Adipose tissue (tissue), 3 donors: ENCODE measurements around the gene OPTC. TPM values are rescaled to one million over a fixed set of nuclear protein-coding genes. Genes with fewer than 3 reads are reported as not detected.
"Not testable (repeated sequence)": the region's sequence is repeated elsewhere in the genome, so short reads cannot be mapped to it uniquely, and the experiment has no call there.

Experiments used
- H3K27ac ChIP-seq: one replicate; pipeline ENCODE4 v1.5.1; 2013; ENCODE audit warnings: low read depth, low read length
- WGBS, 3 donors: extraction: QIAGEN DNeasy Blood & Tissue Kit; methylation state at CpG; one replicate each; pipeline ENCODE4 v1.1.7; 2013; 5-methylcytosine and 5-hydroxymethylcytosine counted together
- polyA plus RNA-seq, 3 donors: library from polyadenylated mRNA; stranded (reverse); fragments of 200-250 nt; gene quantifications; one replicate each; pipeline ENCODE4 v1.2.3, GENCODE V29; 2013
- donor health status: healthy with polysubstance abuse.
- donor health status: Bipolar disorder and iron deficiency.
- donor health status: healthy.

OPTC gene
- polyA plus RNA-seq, 3 donors: not detected

- 58 to 66% (median 61%) methylated on average over 7 of the region's 7 CpGs for WGBS, 3 donors
- peak overlapping the region; percentile 17 for H3K27ac ChIP-seq
These were observed 30.4 kb upstream of the OPTC start for GRCh38 chr1:203463469-203464062.

- H3K27ac ChIP-seq: peak overlapping the region; percentile 17
- WGBS, 3 donors: 52 to 64% (median 58%) methylated on average over 5 of the region's 5 CpGs
These were observed 29.7 kb upstream of the OPTC start for GRCh38 chr1:203464226-203464625.

DNA sequence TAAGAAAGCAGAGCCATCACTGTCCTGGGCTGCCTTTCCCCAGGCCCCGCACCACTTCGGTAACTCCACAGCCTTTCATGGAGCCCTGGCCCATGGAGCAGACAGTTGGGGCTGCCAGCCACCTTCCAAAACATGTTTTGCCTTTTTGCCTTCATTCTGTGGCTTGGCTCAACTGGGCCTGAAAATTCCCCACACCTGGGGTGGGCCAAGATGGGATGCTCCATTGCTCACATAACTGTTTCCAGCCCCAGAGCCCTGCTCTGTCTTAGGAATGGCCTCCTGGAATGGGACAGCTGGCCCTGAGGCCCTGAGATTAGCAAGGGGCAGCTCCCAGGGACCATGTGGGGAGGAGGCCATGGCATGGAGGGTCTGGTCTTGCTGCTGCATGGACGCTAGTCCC lies 29.2 kb upstream of the OPTC start:
- WGBS, 3 donors: 92 to 98% (median 97%) methylated on average over 3 of the region's 3 CpGs
- H3K27ac ChIP-seq: no peak overlapping the region

DNA sequence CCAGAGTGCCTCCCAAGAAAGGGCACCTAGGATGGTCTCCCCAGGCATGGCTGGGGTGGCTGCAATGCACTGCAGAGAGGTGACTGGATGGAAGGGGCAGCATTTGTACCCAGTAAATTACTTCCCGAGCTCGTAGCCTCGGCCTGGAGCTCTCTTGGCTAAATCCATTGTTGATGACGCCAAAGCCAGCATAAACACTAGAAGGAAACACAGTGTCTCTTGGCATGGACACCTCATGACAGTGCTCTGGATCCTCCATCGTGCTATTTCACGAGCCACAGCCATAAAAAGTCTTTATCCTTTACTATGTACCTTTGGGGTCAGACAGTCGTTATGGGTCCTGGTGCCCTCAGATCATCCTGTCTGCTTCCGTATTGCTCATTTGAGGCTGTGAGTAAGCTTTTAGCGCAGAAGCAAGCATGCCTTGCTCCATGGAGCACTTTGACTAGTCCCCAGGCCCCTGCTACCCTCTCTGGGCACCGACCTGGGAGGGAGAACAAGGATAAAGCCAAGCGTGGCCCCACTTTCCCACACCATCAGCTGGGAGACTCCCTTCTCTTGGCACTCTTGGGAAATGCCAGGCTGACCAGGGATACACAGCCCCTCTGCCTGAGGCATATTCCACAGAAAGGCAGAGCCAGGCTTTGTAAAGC lies 28.7 kb upstream of the OPTC start:
- no peak overlapping the region for H3K27ac ChIP-seq
- 82 to 93% (median 88%) methylated on average over 11 of the region's 11 CpGs for WGBS, 3 donors

- WGBS, 3 donors: 25 to 30% (median 30%) methylated on average over 7 of the region's 7 CpGs
- no peak overlapping the region for H3K27ac ChIP-seq
These were observed 28.0 kb upstream of the OPTC start for GRCh38 chr1:203465948-203466347.

DNA sequence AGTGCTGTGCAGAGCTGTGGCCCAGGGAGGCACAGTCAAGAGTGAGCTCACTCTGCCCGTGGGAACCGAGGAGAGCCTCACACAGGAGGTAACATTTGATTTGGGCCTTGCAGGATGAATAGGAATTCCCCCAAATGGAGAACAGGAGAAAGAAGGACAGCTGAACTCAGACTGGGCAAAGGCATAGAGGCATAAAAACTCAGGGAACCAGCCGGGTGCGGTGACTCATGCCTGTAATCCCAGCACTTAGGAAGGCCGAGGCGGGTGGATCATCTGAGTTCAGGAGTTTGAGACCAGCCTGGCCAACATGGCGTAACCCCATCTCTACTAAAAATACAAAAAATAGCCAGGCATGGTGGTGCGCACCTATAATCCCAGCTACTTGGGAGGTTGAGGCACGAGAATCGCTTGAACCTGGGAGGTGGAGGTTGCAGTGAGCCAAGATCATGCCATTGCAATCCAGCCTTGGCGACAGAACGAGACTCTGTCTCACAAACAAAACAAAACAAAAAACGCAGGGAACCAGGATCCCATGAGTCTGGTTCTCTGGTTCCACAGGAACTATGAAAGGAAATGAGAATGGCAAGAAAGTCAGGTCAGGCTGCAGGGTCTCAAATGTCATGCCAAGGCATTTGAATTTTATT lies 26.9 kb upstream of the OPTC start:
- H3K27ac ChIP-seq: not testable (repeated sequence)
- WGBS, 3 donors: 76 to 92% (median 81%) methylated on average over 13 of the region's 13 CpGs

- no peak overlapping the region for H3K27ac ChIP-seq
- WGBS, 3 donors: 42 to 78% (median 48%) methylated on average over 9 of the region's 9 CpGs
These were observed 26.4 kb upstream of the OPTC start for GRCh38 chr1:203467550-203467921.

- WGBS, 3 donors: 93 to 100% (median 95%) methylated on average over 2 of the region's 2 CpGs
- H3K27ac ChIP-seq: no peak overlapping the region
These were observed 25.6 kb upstream of the OPTC start for GRCh38 chr1:203468326-203468725.

GRCh38 chr1:203470240-203470639 lies 23.7 kb upstream of the OPTC start:
- WGBS, 3 donors: 68 to 73% (median 71%) methylated on average over 5 of the region's 5 CpGs
- H3K27ac ChIP-seq: no peak overlapping the region

DNA sequence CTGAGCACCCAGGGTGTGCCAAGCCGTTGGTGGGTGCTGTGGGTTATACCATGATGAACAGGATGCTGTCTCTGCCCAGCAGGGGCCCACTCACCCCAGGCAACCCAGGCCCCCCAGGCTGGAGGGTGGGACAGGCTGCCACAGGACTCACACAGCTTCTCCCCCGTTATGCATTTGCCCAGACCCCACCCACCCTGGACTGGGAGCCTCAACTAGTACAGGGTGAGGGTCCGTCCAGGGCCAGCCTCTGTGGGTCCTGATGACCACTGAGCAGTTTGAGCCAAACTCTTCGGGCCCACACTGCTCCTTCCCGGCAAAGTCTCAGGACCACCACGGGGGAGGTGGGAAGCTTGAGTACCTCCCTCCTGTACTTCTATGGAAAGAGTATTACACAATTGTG lies 22.1 kb upstream of the OPTC start:
- 76 to 83% (median 78%) methylated on average over 6 of the region's 6 CpGs for WGBS, 3 donors
- no peak overlapping the region for H3K27ac ChIP-seq

- H3K27ac ChIP-seq: no peak overlapping the region
- 49 to 65% (median 58%) methylated on average over 4 of the region's 4 CpGs for WGBS, 3 donors
These were observed 20.7 kb upstream of the OPTC start for GRCh38 chr1:203473281-203473680.

DNA sequence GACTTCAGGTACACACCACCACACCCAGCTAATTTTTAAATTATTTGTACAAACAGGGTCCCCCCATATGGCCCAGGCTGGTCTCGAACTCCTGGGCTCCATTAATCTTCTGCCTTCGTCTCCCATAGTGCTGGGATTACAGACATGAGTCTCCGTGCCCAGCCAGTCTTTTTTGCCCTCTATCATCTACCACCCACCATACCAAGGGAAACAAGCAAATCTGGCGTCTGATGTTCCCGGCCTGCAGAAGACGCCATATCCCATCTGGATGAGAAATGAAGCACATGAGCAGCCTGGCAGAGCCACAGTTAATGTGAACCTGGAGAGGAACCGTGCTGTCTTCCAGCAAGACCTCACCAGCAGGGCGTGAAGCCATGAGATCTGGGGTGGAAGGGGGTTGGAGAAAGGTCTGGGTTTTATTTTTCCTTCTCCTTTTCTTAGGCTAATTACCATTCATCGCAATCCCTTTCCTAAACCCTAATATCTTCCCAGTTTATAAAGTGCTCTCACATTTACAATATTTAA lies 20.1 kb upstream of the OPTC start:
- H3K27ac ChIP-seq: no peak overlapping the region
- WGBS, 3 donors: 80 to 86% (median 84%) methylated on average over 9 of the region's 9 CpGs

GRCh38 chr1:203475012-203475981 lies 18.7 kb upstream of the OPTC start, which contains the start of gene PRELP:
Gene PRELP, plus strand, starts transcription at chr1:203475806. Its CDS starts 7,379 bp downstream, at chr1:203483185.
- H3K27ac ChIP-seq: no peak within 1 kb of the TSS
- 11 to 49% (median 45%) methylated on average over 8 of the region's 8 CpGs for WGBS, 3 donors

- H3K27ac ChIP-seq: no peak overlapping the region
- WGBS, 3 donors: 43 to 55% (median 54%) methylated on average over 9 of the region's 9 CpGs
These were observed 17.6 kb upstream of the OPTC start for GRCh38 chr1:203476216-203476814.

GRCh38 chr1:203477748-203478147 lies 16.2 kb upstream of the OPTC start:
- WGBS, 3 donors: 76 to 83% (median 79%) methylated on average over 3 of the region's 3 CpGs
- no peak overlapping the region for H3K27ac ChIP-seq

DNA sequence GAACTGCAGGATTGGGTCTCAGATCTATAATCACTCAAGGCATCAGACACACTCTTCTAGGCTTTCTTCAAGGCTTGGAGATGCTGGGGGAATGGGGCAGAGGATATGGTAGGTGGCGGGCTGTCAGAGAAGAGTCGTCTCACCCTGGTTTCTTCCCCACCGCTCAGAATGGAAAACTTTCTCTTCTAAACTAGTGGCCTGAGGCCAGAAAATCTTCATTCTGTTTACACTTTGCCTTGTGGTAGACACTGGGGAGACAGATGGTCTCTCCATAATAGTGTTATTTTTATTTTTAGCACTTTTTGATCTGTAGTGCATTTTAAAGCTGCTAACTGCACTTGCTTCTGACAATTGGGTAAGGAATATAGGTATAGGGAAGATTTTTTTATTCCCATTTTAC lies 15.7 kb upstream of the OPTC start:
- no peak overlapping the region for H3K27ac ChIP-seq
- 65 to 83% (median 80%) methylated on average over 3 of the region's 3 CpGs for WGBS, 3 donors

- 87 to 97% (median 97%) methylated on average over 5 of the region's 5 CpGs for WGBS, 3 donors
These were observed 15.0 kb upstream of the OPTC start for GRCh38 chr1:203478986-203479385.

GRCh38 chr1:203479646-203480045 lies 14.3 kb upstream of the OPTC start:
- 66 to 81% (median 75%) methylated on average over 2 of the region's 2 CpGs for WGBS, 3 donors
- H3K27ac ChIP-seq: no peak overlapping the region

More at GRCh38 chr1:203478986-203479385, 15.0 kb upstream of the OPTC start:
- no peak overlapping the region for H3K27ac ChIP-seq
